Endodermal cell (in vitro differentiated cells): Measurements from ENCODE around the gene PDZRN4. TPM values are rescaled to one million over a fixed set of nuclear protein-coding genes. Genes with fewer than 3 reads are reported as not detected.

Experiments used
- DNase-seq: peaks from one replicate; pipeline ENCODE4 v3.0.0-alpha.2; 2017
- H3K27ac ChIP-seq: 2 replicates; pipeline ENCODE4 v1.5.1; 2013; ENCODE audit warnings: mild to moderate bottlenecking, low read depth, low read length, moderate library complexity
- H3K27me3 ChIP-seq: 2 replicates; pipeline ENCODE4 v1.6.1; 2013; ENCODE audit warnings: mild to moderate bottlenecking, low read length, moderate library complexity; ENCODE audit not compliant: insufficient read depth, control insufficient read depth, poor library complexity, severe bottlenecking
- H3K36me3 ChIP-seq: 2 replicates; pipeline ENCODE4 v1.7.0; 2013; ENCODE audit warnings: mild to moderate bottlenecking, low read length, moderate library complexity; ENCODE audit not compliant: control insufficient read depth, insufficient read depth
- H3K4me1 ChIP-seq: one replicate; pipeline ENCODE4 v1.7.0; 2013; ENCODE audit warnings: low read length; ENCODE audit not compliant: control insufficient read depth, insufficient read depth
- H3K4me3 ChIP-seq: 2 replicates; pipeline ENCODE4 v1.5.1; 2013; ENCODE audit warnings: mild to moderate bottlenecking, low read length, moderate library complexity
- H3K9ac ChIP-seq: 2 replicates; pipeline ENCODE4 v1.6.1; 2013; ENCODE audit warnings: mild to moderate bottlenecking, low read length, moderate library complexity; ENCODE audit not compliant: poor library complexity, severe bottlenecking; ENCODE audit errors: extremely low read depth
- H3K9me3 ChIP-seq: 2 replicates; pipeline ENCODE4 v1.6.1; 2013; ENCODE audit warnings: mild to moderate bottlenecking, low read length, moderate library complexity; ENCODE audit not compliant: control insufficient read depth
- H3K27ac Mint-ChIP-seq: 2 replicates; pipeline ENCODE4 v1.8.0; 2020; ENCODE audit warnings: mixed read lengths
- H3K27me3 Mint-ChIP-seq: 2 replicates; pipeline ENCODE4 v1.8.0; 2021; ENCODE audit warnings: mild to moderate bottlenecking, mixed read lengths; ENCODE audit not compliant: insufficient read depth
- H3K36me3 Mint-ChIP-seq: 2 replicates; pipeline ENCODE4 v1.8.0; 2020; ENCODE audit warnings: low read depth, mixed read lengths
- H3K4me1 Mint-ChIP-seq: 2 replicates; pipeline ENCODE4 v1.8.0; 2020; ENCODE audit warnings: mixed read lengths
- H3K4me3 Mint-ChIP-seq: 2 replicates; pipeline ENCODE4 v1.8.0; 2020; ENCODE audit warnings: mild to moderate bottlenecking, moderate library complexity, mixed read lengths
- H3K9me3 Mint-ChIP-seq: 2 replicates; pipeline ENCODE4 v1.8.0; 2020; ENCODE audit warnings: mild to moderate bottlenecking, mixed read lengths
- CTCF ChIP-seq: fragments of 200-600 bp; sonication (generic); conservative IDR thresholded peaks from 2 replicates; pipeline ENCODE4 v1.5.0; 2021; ENCODE audit warnings: antibody characterized with exemption, mild to moderate bottlenecking
- whole genome bisulfite sequencing, 2 experiments: methylation state at CpG; one replicate each; pipeline versions ENCODE4 v1.1.5 to v1.1.7; 2013; ENCODE audit warnings: missing lambda C conversion rate in 2 of 2, mixed read lengths in 1 of 2; ENCODE audit not compliant: insufficient coverage in 1 of 2, insufficient read length in 1 of 2; 5-methylcytosine and 5-hydroxymethylcytosine counted together
- total RNA-seq, 2 donors: library from RNA; stranded (reverse); fragmentation: NEBNext Ultra II Directional in 1 of 2; extraction: Animal tissue kit (Norgen Biotek cat#: 25700) in 1 of 2; gene quantifications; 2 replicates in 1 of 2; 3 replicates in 1 of 2; pipeline ENCODE4 v1.2.1, GENCODE V29; 2021

Gene PDZRN4
- total RNA-seq, 2 donors from 2014 or later, result 1.6 to 1.9 TPM

DNA sequence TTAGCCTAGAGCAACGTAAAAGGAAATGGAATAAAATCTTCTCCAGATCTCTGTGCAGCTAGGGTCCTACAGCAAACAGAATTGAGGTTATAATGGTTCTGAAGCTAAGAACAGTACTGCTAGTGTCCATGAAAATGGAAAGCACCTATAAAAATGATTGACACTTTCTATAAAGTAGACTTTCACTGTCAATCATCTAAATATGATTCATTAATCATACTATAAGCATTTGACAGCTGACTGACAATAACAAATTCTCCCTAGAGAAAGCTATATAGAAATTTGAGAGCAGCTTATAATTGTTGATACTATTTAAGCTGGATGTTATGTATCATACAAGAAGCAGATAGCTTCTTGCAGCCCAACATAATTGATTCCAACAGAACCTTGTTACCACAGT is 80.9 kb downstream of the PDZRN4 start:
- TF ChIP-seq CTCF, result no peak
- Histone ChIP-seq H3K27ac (no peak overlapping the region), H3K9me3 (no peaks in the 10 kb centered on the region), H3K36me3 (no peaks in the 10 kb centered on the region), H3K4me3 (no peak overlapping the region), H3K4me1 (no peaks in the 10 kb centered on the region), H3K9ac (no peak overlapping the region), H3K27me3 (no peaks in the 10 kb centered on the region)
- no peaks in the 10 kb centered on the region for H3K4me1 Mint-ChIP-seq
- no peaks in the 10 kb centered on the region for H3K27me3 Mint-ChIP-seq
- no peak overlapping the region for H3K27ac Mint-ChIP-seq
- no peak overlapping the region for H3K4me3 Mint-ChIP-seq
- WGBS, 2 experiments, result 94 to 100% methylated on average over 1 of the region's 1 CpG
- DNase-seq, result no peak
- no peaks in the 10 kb centered on the region for H3K9me3 Mint-ChIP-seq
- no peaks in the 10 kb centered on the region for H3K36me3 Mint-ChIP-seq

- 69 to 96% methylated on average over 2 to 3 of the region's 3 CpGs for WGBS, 2 experiments
- Histone ChIP-seq H3K9me3 (no peaks in the 10 kb centered on the region), H3K9ac (no peak overlapping the region), H3K27ac (peak overlapping the region; percentile 80), H3K4me1 (no peaks in the 10 kb centered on the region), H3K36me3 (no peaks in the 10 kb centered on the region), H3K4me3 (no peak overlapping the region), H3K27me3 (no peaks in the 10 kb centered on the region)
- no peak for DNase-seq
- H3K27me3 Mint-ChIP-seq, result no peaks in the 10 kb centered on the region
- TF ChIP-seq CTCF, result no peak
- H3K36me3 Mint-ChIP-seq, result no peaks in the 10 kb centered on the region
- no peaks in the 10 kb centered on the region for H3K4me1 Mint-ChIP-seq
- no peak overlapping the region for H3K27ac Mint-ChIP-seq
- H3K4me3 Mint-ChIP-seq, result no peak overlapping the region
- H3K9me3 Mint-ChIP-seq, result no peaks in the 10 kb centered on the region
Measured at GRCh38 chr12:41271489-41271888, 83.4 kb downstream of the PDZRN4 start.

- no peak overlapping the region for H3K4me3 Mint-ChIP-seq
- WGBS, 2 experiments, result 89 to 99% methylated on average over 1 to 2 of the region's 2 CpGs
- H3K4me1 Mint-ChIP-seq, result peaks cover 13% of the 10 kb centered on the region
- Histone ChIP-seq H3K4me1 (peaks cover 10% of the 10 kb centered on the region), H3K9me3 (no peaks in the 10 kb centered on the region), H3K27ac (no peak overlapping the region), H3K27me3 (no peaks in the 10 kb centered on the region), H3K4me3 (no peak overlapping the region), H3K36me3 (no peaks in the 10 kb centered on the region), H3K9ac (no peak overlapping the region)
- no peaks in the 10 kb centered on the region for H3K27me3 Mint-ChIP-seq
- no peak for TF ChIP-seq CTCF
- H3K9me3 Mint-ChIP-seq, result no peaks in the 10 kb centered on the region
- no peak overlapping the region for H3K27ac Mint-ChIP-seq
- H3K36me3 Mint-ChIP-seq, result no peaks in the 10 kb centered on the region
- no peak for DNase-seq
Measured at GRCh38 chr12:41274643-41275042, 86.5 kb downstream of the PDZRN4 start.
